ENCODE data around the gene PRICKLE1.

The PRICKLE1 gene

DNA sequence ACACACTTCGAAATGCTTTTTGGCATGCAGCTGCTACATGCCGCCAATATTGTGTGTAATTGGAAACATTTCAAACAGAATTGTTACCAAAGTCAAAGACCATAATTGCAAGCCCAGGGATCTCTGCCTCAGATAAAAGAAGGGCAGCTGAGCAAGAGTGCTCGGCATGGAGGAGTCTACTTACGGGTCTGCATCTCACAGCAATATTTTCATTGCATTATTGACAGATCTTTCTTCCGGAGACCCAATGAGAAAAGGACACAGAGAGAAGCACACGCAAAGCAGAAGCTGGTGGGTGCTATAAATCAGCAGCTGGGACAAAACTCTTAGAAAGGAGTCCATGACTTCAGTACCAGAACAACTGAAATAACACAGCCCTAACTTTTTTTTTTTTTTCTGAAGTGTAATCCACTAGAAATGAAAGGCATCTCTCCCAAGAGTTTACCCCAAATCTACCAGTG, 4.9 kb downstream of the PRICKLE1 start:
- no peaks in the 10 kb centered on the region for H3K36me3 Mint-ChIP-seq
- H3K27ac Mint-ChIP-seq = no peak overlapping the region
- no peak overlapping the region for H3K4me3 Mint-ChIP-seq
- peaks cover 6 to 9% of the 10 kb centered on the region in 2 donors for H3K4me1 Mint-ChIP-seq
- ATAC-seq (replicated peaks) (no peak), DNase-seq (no peak)
- H3K9me3 Mint-ChIP-seq = no peaks in the 10 kb centered on the region
- H3K27me3 Mint-ChIP-seq = peaks cover 36 to 45% of the 10 kb centered on the region in 2 donors

DNA sequence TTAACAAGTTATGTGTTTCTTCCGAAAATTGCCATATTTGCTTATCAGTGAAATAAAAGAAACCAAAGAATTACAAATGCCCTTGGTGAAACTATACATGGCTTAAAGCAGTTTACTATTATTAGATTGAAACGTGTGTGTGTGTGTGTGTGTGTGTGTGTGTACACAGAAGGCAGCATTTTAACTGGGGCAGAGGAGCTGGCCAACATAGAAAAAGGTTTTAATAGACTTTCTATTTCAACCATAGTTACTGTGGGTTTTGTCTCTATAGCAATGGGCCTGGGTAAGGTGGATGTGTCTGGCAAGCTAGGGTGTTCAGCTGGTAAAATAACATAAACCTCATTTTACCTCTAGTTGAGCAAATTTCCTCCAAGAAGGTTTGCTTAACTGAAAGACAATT, 6.5 kb downstream of the PRICKLE1 start:
- Mint-ChIP-seq H3K9me3 (no peaks in the 10 kb centered on the region), H3K27ac (no peak overlapping the region), H3K4me1 (no peaks in the 10 kb centered on the region), H3K27me3 (peaks cover 31 to 40% of the 10 kb centered on the region in 2 donors), H3K36me3 (no peaks in the 10 kb centered on the region), H3K4me3 (no peak overlapping the region)
- ATAC-seq (replicated peaks) (no peak), DNase-seq (no peak)

DNA sequence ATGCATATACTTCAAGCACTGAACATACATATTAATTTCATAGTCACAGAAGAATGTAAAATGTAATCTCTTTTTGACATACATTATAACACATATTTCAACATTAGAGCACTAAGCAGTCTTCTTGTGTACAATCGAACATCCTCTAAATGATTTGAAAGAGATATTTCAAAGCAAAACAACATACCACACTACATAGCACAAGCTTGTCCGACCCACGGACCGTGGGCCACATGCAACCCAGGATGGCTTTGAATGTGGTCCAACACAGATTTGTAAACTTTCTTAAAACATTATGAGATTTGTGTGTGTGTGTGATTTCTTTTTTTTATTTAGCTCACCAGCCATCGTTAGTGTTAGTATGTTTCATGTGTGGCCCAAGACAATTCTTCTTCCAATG, 7.0 kb downstream of the PRICKLE1 start:
- ATAC-seq (replicated peaks) = no peak
- no peak for DNase-seq
- no peaks in the 10 kb centered on the region for H3K4me1 Mint-ChIP-seq
- no peak overlapping the region for H3K27ac Mint-ChIP-seq
- peaks cover 28 to 39% of the 10 kb centered on the region in 2 donors for H3K27me3 Mint-ChIP-seq
- no peaks in the 10 kb centered on the region for H3K9me3 Mint-ChIP-seq
- no peaks in the 10 kb centered on the region for H3K36me3 Mint-ChIP-seq
- no peak overlapping the region for H3K4me3 Mint-ChIP-seq

DNA sequence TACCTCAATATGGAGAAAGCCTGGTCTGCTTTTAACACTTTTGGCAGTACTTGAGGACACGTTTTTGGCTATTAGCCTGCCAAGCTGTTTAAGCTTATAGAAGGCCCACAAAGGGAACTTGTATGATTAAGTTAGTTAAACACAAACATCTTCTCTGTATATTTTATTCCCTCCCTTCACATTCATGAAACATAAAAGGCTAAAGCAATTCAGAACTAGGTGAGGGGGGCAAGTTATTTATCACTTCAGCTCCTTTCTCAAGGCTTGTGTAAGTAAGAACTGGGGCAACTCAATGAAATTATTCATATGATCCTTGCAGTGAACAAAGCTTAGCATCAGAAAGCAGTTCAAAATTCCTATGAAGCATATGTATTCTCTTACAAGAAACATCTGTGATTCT, 7.5 kb downstream of the PRICKLE1 start:
- no peaks in the 10 kb centered on the region for H3K4me1 Mint-ChIP-seq
- H3K4me3 Mint-ChIP-seq = no peak overlapping the region
- no peak for DNase-seq
- no peak overlapping the region for H3K27ac Mint-ChIP-seq
- no peak for ATAC-seq (replicated peaks)
- peaks cover 24 to 35% of the 10 kb centered on the region in 2 donors for H3K27me3 Mint-ChIP-seq
- no peaks in the 10 kb centered on the region for H3K9me3 Mint-ChIP-seq
- no peaks in the 10 kb centered on the region for H3K36me3 Mint-ChIP-seq

DNA sequence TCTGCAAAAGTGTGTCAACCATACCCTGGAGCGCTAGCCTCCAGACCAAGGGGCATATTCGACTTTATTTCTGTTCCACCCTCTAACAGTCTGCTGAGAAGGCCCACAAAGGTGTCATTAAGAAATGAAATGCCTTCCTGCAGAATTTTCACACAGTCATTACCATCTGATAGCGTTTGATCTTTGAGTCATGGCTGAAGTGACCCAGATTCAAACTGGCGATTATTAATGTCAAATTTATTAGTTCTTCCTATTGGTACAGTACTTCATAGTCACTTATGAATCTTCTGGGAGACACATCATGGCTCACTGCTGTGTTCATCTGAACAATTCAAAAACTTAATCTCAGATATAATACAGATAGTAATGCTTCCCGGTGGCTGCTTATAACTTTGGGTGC, 13.2 kb downstream of the PRICKLE1 start:
- DNase-seq (no peak), ATAC-seq (replicated peaks) (no peak)
- H3K36me3 Mint-ChIP-seq = no peaks in the 10 kb centered on the region
- H3K4me1 Mint-ChIP-seq = no peaks in the 10 kb centered on the region
- no peaks in the 10 kb centered on the region for H3K9me3 Mint-ChIP-seq
- no peak overlapping the region for H3K27ac Mint-ChIP-seq
- H3K4me3 Mint-ChIP-seq = no peak overlapping the region
- peaks cover 11 to 19% of the 10 kb centered on the region in 2 donors for H3K27me3 Mint-ChIP-seq

DNA sequence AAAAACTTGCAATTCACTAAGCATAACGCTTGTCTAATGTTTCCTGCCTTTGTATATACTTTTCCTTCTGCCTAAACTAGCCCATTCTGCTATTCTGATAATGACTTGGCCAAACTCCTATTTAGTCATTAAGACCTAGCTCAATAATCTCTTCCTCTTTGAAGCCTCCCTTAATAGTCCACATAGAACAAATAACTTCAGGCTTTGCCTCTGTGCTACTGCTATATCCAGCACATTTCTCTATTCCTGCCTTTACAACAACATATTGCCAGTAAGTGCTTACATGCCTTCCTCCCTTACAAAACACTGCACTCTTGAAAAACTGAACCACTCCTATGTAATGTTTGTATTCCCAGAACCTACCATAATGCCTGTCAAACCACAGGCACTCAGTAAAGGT, 13.8 kb downstream of the PRICKLE1 start:
- Mint-ChIP-seq H3K9me3 (no peaks in the 10 kb centered on the region), H3K4me1 (no peaks in the 10 kb centered on the region), H3K27me3 (peaks cover 9 to 15% of the 10 kb centered on the region in 2 donors), H3K36me3 (no peaks in the 10 kb centered on the region), H3K4me3 (no peak overlapping the region), H3K27ac (no peak overlapping the region)
- ATAC-seq (replicated peaks) (no peak), DNase-seq (no peak)

DNA sequence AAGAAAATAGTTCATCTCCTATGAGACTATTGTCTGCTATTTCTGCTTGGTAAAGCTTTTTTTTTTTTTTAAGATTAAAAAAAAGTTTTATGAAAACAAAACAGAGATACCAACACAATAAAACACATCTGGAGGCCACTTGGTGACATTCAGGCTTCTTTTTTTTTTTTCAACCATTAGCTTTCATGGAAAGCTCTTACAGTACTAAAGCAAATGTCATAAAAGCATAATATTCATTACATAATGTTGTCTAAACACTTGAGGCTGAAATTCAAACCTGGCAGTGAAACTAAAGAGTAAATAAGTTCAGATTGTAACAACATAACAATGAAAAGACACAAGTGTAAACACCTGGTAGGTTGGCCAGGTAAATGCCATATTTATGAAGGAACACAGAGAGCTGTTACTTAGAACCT, 14.7 kb downstream of the PRICKLE1 start:
- no peak for DNase-seq
- peaks cover 6 to 12% of the 10 kb centered on the region in 2 donors for H3K27me3 Mint-ChIP-seq
- no peaks in the 10 kb centered on the region for H3K9me3 Mint-ChIP-seq
- H3K4me3 Mint-ChIP-seq = no peak overlapping the region
- no peaks in the 10 kb centered on the region for H3K4me1 Mint-ChIP-seq
- no peak for ATAC-seq (replicated peaks)
- no peaks in the 10 kb centered on the region for H3K36me3 Mint-ChIP-seq
- no peak overlapping the region for H3K27ac Mint-ChIP-seq

DNA sequence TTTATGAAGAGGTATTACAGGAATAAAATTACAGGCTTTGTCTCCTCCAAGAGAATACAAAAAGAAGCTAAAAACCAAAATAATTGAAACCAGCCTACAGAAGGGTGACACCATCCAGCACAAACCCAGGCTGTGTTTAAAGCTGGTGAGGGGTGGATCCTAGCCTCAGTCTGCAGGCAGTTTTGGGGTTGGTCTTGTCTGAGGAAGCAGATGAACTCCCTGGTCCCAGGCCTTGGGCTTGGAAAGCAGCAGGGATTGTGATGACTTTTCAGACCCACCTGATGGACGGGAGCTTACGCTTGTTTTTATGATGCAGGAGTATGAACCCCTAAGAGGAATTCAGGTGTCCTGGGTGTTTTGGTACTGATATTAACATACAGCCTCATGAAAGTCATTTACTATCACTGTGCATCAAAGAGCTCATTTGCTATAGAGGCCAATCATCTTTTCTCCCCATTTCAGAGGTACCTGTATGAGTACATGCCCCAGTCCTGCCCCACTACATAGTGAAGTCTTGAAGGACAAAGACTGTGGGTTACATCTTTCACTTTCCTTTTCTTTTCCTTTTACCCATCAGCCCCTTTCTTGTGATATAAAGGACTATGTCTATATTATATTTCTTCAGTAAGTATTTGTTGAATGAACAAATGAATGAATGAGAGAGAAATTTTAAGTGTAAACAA, 18.1 kb downstream of the PRICKLE1 start:
- H3K4me1 Mint-ChIP-seq = no peaks in the 10 kb centered on the region

DNA sequence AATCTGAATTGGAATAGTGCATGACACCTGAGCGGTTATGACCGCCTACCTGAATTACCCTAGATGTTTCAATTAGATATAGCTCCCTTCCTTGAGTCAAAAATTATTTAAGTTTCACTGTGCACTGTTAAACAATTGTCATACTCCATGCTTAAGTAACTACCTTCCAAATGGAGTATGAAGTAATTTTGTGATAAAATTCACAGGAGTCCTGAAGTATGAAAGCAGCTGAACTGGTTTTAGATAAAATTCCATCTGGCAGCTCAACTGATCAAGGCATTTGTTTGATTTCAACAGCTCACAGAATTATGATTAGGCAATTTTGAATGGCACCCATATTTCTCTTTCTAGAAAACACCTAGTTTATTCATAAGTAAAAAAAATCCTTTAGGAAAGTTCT, 19.5 kb downstream of the PRICKLE1 start:
- ATAC-seq (replicated peaks) (no peak), DNase-seq (no peak)
- Mint-ChIP-seq H3K4me3 (no peak overlapping the region), H3K9me3 (no peaks in the 10 kb centered on the region), H3K27me3 (no peaks in the 10 kb centered on the region), H3K36me3 (no peaks in the 10 kb centered on the region), H3K4me1 (peaks cover 2 to 5% of the 10 kb centered on the region in 2 donors), H3K27ac (no peak overlapping the region)

More for the DNA sequence above, 18.1 kb downstream of the PRICKLE1 start:
- no peak for ATAC-seq (replicated peaks)
- no peak for DNase-seq
- Mint-ChIP-seq H3K4me3 (no peak overlapping the region), H3K27me3 (no peaks in the 10 kb centered on the region), H3K36me3 (no peaks in the 10 kb centered on the region), H3K27ac (no peak overlapping the region), H3K9me3 (no peaks in the 10 kb centered on the region)

DNA sequence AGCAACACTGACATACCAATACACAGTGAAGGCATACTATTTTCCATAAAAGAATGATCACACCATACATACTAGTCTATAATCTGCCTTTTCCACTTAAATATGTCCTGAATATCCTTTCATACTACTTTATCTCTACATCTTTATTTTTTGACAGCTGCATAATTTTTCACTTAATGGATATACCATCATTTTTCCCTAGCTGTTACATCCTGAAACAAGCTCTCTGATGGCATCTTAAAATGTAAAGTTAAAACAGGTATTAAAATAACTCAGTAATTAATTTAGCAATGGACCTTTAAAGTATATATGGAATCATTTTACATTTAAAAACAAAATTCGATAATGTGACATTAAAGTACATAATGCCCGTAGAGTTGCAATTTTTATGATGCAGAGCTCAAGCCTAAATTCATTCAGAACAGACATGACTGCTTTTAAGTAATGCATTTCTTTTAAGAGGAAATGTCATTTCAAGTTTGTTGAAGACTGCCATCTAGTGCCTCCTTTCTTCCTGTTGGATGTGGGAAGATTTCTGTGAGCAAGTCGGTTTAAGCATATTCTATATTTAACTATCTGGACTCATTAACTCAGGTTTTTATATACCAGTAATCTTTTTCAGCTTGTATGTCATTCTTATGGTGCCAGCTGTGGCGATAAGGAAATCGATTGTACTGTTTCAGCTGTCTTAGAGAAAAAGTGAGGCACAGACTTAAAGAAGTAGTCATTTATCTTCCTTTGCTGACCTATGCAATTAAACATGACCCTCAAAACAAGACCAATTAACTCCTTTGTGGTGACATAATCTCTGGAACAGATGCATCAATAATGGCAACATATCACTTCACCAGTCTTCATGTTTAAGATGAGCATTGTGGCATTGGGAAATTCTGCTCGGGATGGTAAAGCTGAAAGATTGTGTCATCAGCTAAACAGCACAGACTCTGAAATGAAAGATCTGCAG, 20.3 kb downstream of the PRICKLE1 start:
- Mint-ChIP-seq H3K36me3 (no peaks in the 10 kb centered on the region), H3K27ac (no peak overlapping the region), H3K4me3 (no peak overlapping the region), H3K9me3 (no peaks in the 10 kb centered on the region), H3K27me3 (no peaks in the 10 kb centered on the region), H3K4me1 (peaks cover 2 to 7% of the 10 kb centered on the region in 2 donors)
- ATAC-seq (replicated peaks) (peak; percentile 57 to 60), DNase-seq (peak; percentile 4)

DNA sequence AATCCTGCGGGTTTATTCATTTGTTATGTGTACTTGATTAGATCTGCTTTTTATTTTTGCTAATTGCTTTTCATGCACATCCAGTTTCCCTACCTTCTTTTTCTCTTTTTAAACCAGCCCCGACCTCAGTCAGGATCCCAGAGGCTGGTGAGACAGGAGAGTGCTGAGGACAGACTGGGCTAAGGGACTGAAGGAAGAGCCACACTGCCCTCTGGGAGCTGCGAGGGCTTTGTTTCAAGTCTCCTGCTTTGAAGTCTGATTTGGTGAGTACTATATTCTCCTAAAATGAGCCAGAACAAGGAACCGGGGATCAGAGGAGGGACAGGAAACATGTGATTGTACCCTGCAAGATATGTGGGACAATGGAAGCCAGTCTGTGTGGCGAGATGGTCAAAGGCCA, 23.9 kb downstream of the PRICKLE1 start:
- Mint-ChIP-seq H3K27ac (peak overlapping the region; percentile 16), H3K4me1 (peaks cover 2 to 7% of the 10 kb centered on the region in 2 donors), H3K36me3 (no peaks in the 10 kb centered on the region), H3K9me3 (no peaks in the 10 kb centered on the region), H3K4me3 (no peak overlapping the region), H3K27me3 (no peaks in the 10 kb centered on the region)
- ATAC-seq (replicated peaks) (no peak), DNase-seq (no peak)

DNA sequence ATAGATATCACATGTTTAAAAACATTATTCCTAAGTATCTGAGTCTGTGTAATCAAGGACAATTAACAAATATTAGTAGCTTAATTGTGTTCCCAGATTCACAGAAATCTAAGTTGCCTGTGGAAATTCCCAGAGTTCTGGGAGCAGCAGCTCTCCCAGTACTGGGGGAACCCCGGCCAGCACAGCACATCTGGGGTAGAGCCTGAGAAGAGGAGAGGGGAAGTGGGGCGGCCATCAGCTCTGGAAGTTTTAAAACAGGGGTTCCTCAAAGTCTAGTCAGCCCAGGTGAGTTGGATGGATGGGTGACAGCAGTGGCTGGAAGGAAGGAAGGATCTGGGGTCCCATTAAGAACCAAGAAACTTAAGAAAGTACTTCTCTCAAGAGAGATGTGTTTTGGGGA, 24.6 kb downstream of the PRICKLE1 start:
- Mint-ChIP-seq H3K9me3 (no peaks in the 10 kb centered on the region), H3K4me3 (no peak overlapping the region), H3K27me3 (no peaks in the 10 kb centered on the region), H3K27ac (no peak overlapping the region), H3K36me3 (no peaks in the 10 kb centered on the region), H3K4me1 (peaks cover 2 to 7% of the 10 kb centered on the region in 2 donors)
- DNase-seq (no peak), ATAC-seq (replicated peaks) (no peak)

DNA sequence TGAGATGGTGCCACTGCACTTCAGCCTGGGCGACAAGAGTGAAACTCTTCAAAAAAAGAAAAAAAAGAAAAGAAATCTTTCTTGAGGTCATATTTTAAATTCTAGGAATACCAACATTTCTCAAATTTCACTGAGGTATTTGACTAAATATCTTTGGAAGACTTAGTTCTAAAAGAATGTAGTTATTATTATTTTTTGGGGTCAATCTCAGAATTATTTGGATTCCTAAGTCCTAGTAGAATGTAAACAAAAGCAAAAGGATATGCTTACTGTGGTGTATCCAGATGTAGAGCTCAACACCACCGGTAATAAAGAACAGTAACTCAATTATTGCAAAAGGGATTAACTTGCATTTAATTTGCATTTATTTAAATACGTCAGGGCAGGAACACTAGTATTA, 25.0 kb downstream of the PRICKLE1 start:
- Mint-ChIP-seq H3K4me3 (no peak overlapping the region), H3K36me3 (no peaks in the 10 kb centered on the region), H3K4me1 (peaks cover 2 to 7% of the 10 kb centered on the region in 2 donors), H3K9me3 (no peaks in the 10 kb centered on the region), H3K27ac (no peak overlapping the region), H3K27me3 (no peaks in the 10 kb centered on the region)
- ATAC-seq (replicated peaks) (no peak), DNase-seq (no peak)

DNA sequence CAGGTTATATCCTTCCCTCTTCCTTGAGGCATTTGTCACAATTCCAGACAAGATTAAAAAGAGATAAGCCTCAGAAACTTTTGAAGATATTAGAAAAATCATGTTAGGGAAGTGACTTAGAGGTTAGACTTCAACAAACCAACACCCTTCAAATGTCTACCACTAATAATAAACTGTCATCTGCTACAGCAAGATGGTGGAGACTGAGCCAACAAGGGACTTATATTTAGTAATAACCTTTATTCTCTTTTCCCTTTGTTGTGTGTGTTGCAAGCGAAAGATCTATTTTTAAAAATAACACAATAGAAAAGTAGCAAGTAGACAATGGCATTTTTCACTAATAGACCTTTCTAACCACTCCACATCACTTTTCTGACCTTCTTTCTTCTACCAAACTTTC, 28.6 kb downstream of the PRICKLE1 start:
- H3K27me3 Mint-ChIP-seq = peaks cover 0 to 6% of the 10 kb centered on the region in 2 donors
- H3K36me3 Mint-ChIP-seq = no peaks in the 10 kb centered on the region
- H3K4me1 Mint-ChIP-seq = peaks cover 2 to 7% of the 10 kb centered on the region in 2 donors
- no peak overlapping the region for H3K27ac Mint-ChIP-seq
- ATAC-seq (replicated peaks) = no peak
- no peak overlapping the region for H3K4me3 Mint-ChIP-seq
- no peak for DNase-seq
- no peaks in the 10 kb centered on the region for H3K9me3 Mint-ChIP-seq
